ENCODE measurements around the gene LCORL. TPM values are rescaled to one million over a fixed set of nuclear protein-coding genes. Genes with fewer than 3 reads are reported as not detected.

Gene LCORL
- total RNA-seq, 2 donors from 2014 or later, result 16.5 to 20.7 TPM

- no peak overlapping the region for H3K9ac ChIP-seq (ENCODE audit: low read depth in 2 of 2, low read length in 2 of 2)
- TF ChIP-seq CTCF (IDR thresholded peaks at IDR 0.05), result no peak
- intact Hi-C loops (cut with DNase I), result loop anchor here (5.0 to 10.0 kb wide), 2 partner anchors 559 to 776 kb away; no protein-coding TSS in a partner anchor
- no peak for DNase-seq
- no peak overlapping the region for H3K27ac ChIP-seq
- H3K36me3 ChIP-seq, result no peaks in the 10 kb centered on the region
- H3K27me3 ChIP-seq, result no peaks in the 10 kb centered on the region
- peaks cover 5% of the 10 kb centered on the region for H3K4me1 ChIP-seq
- H3K9me3 ChIP-seq, result no peaks in the 10 kb centered on the region
- no peak overlapping the region for H3K4me3 ChIP-seq
These were observed 205.4 kb downstream of the LCORL start for GRCh38 chr4:17816142-17816541.

GRCh38 chr4:17814140-17814539 lies 207.4 kb downstream of the LCORL start:
- H3K4me3 ChIP-seq, result no peak overlapping the region
- H3K4me1 ChIP-seq, result peaks cover 8% of the 10 kb centered on the region
- TF ChIP-seq CTCF (IDR thresholded peaks at IDR 0.05), result no peak
- intact Hi-C loops (cut with DNase I), result loop anchor here (5.0 to 10.0 kb wide), 2 partner anchors 208 to 561 kb away; partner anchors contain the start of gene LCORL
- H3K36me3 ChIP-seq, result no peaks in the 10 kb centered on the region
- no peak for DNase-seq
- no peaks in the 10 kb centered on the region for H3K27me3 ChIP-seq
- no peaks in the 10 kb centered on the region for H3K9me3 ChIP-seq
- no peak overlapping the region for H3K27ac ChIP-seq
- no peak overlapping the region for H3K9ac ChIP-seq (ENCODE audit: low read depth in 2 of 2, low read length in 2 of 2)

GRCh38 chr4:17812801-17813200 lies 208.8 kb downstream of the LCORL start:
- no peaks in the 10 kb centered on the region for H3K9me3 ChIP-seq
- TF ChIP-seq CTCF (IDR thresholded peaks at IDR 0.05), result no peak
- intact Hi-C loops (cut with DNase I), result loop anchor here (5.0 to 10.0 kb wide), 2 partner anchors 210 to 562 kb away; partner anchors contain the start of gene LCORL
- no peak overlapping the region for H3K9ac ChIP-seq (ENCODE audit: low read depth in 2 of 2, low read length in 2 of 2)
- no peak overlapping the region for H3K4me3 ChIP-seq
- H3K36me3 ChIP-seq, result no peaks in the 10 kb centered on the region
- H3K27ac ChIP-seq, result no peak overlapping the region
- peaks cover 18% of the 10 kb centered on the region for H3K4me1 ChIP-seq
- no peaks in the 10 kb centered on the region for H3K27me3 ChIP-seq
- no peak for DNase-seq

GRCh38 chr4:17812125-17812524 lies 209.4 kb downstream of the LCORL start:
- H3K9me3 ChIP-seq, result no peaks in the 10 kb centered on the region
- no peak for TF ChIP-seq CTCF (IDR thresholded peaks at IDR 0.05)
- no peaks in the 10 kb centered on the region for H3K27me3 ChIP-seq
- no peak overlapping the region for H3K9ac ChIP-seq (ENCODE audit: low read depth in 2 of 2, low read length in 2 of 2)
- no peak overlapping the region for H3K4me3 ChIP-seq
- H3K4me1 ChIP-seq, result peaks cover 23% of the 10 kb centered on the region
- no peaks in the 10 kb centered on the region for H3K36me3 ChIP-seq
- no peak overlapping the region for H3K27ac ChIP-seq
- DNase-seq, result no peak
- intact Hi-C loops (cut with DNase I), result loop anchor here (5.0 to 10.0 kb wide), 2 partner anchors 210 to 563 kb away; partner anchors contain the start of gene LCORL

GRCh38 chr4:17811078-17811603 lies 210.4 kb downstream of the LCORL start:
- Histone ChIP-seq H3K4me3 (peak overlapping the region; percentile 95), H3K36me3 (no peaks in the 10 kb centered on the region), H3K27ac (no peak overlapping the region), H3K9ac (ENCODE audit: low read depth in 2 of 2, low read length in 2 of 2) (peak overlapping the region; percentile 14 to 40), H3K9me3 (no peaks in the 10 kb centered on the region), H3K27me3 (no peaks in the 10 kb centered on the region), H3K4me1 (peaks cover 30% of the 10 kb centered on the region)
- intact Hi-C loops (cut with DNase I), result loop anchor here (5.0 to 10.0 kb wide), 2 partner anchors 211 to 564 kb away; partner anchors contain the start of gene LCORL
- DNase-seq, result peak; percentile 41
- no peak for TF ChIP-seq CTCF (IDR thresholded peaks at IDR 0.05)

All from colonic mucosa (tissue), 4 donors.